GM18520 (cell line): ENCODE data around the gene NAT8.
"Not testable (repeated sequence)": the region's sequence is repeated elsewhere in the genome, so short reads cannot be mapped to it uniquely, and the experiment has no call there.

Experiments
- ATAC-seq: cut with Tn5 transposase; IDR thresholded peaks from one replicate; pipeline ENCODE4 v1.9.1; 2021; ENCODE audit not compliant: unreplicated experiment

The NAT8 gene, protein sequence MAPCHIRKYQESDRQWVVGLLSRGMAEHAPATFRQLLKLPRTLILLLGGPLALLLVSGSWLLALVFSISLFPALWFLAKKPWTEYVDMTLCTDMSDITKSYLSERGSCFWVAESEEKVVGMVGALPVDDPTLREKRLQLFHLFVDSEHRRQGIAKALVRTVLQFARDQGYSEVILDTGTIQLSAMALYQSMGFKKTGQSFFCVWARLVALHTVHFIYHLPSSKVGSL

DNA sequence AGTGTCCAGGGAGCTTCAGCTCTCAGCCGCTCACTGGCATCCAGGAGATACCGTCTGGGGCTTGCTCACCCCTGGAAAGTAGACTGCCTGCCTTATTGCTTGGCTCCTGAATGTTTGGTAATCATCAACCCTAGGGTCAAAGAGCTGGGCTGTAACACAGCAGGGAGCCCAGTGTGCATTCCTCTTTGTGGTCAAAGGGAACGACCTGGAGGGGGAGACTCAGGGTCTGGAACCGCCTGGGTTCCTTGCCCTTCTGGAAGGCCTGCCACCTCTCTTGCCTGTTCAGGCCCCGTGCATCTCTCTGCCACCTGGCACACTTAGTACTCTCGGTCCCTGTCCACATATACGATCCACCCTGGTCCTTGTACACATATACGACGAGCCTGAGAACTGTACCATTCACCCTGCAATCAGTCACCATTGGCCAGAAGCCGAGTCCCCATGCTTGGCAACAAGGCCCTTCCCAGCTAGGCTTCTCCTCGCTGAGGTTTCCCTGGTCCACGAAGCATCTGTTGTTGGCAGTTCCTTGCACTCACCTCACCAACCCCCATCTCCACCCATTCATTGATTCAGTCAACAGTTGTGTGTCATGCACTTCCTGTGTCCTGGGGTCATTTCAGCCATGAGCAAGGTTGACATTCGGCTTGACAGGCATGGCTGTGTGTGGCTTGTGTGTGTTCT, at the start of gene NAT8:
Gene NAT8, minus strand, starts transcription at position 85 of the 681 bp plus-strand sequence. CDS start 794 bp downstream, outside the sequence.
- ATAC-seq: no peak

DNA sequence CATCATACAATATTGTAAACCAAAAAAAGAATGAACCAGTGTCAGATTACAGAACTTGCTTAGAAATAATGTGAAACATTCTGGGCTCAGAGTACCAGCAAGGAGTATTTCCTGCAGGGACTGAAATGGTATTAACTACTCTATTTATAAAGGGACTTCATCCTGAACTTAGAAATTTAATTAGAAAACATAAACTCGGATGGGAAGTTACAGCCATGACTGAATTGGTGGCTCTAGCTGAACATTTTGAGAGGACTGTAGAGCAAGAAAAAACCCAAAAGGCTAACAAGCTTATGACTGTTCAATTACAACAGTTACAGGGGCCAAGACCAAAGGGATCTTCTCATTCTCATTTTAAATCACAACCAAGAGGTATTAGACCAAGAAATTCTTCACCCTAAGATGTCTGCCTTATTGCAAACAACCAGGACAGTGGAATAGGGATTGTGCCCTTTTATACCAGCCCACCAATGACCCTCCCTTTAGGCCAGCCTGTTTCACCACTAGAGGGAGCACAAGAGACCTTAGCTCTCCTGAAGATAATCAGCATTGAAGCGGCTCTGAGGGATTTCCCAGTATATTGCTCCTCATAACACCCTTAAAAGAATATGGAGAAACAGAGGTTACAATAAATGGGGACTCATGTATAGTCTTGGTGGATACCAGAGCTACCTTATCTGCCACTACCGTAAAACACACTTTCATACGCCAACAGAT, 48.3 kb upstream of the NAT8 start:
- ATAC-seq: not testable (repeated sequence)

DNA sequence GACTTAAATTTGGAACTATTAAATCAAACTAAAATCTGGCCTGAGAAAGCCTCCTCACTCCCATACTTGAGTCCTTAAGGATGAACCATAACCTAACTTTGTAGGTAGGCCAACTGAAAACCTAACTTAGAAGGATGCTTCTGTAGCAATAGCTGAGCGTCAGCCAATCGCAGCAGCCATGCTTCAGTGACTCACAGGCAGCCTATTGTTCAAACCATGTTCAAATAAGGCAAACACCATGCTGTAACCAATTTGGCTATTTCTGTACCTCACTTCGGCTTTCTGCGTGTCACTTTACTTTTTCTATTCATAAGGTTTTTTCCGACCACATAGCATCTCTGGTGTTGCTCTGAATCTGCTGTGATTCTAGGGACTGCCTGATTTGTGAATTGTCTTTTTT, 46.3 kb upstream of the NAT8 start:
- ATAC-seq: not testable (repeated sequence)

DNA sequence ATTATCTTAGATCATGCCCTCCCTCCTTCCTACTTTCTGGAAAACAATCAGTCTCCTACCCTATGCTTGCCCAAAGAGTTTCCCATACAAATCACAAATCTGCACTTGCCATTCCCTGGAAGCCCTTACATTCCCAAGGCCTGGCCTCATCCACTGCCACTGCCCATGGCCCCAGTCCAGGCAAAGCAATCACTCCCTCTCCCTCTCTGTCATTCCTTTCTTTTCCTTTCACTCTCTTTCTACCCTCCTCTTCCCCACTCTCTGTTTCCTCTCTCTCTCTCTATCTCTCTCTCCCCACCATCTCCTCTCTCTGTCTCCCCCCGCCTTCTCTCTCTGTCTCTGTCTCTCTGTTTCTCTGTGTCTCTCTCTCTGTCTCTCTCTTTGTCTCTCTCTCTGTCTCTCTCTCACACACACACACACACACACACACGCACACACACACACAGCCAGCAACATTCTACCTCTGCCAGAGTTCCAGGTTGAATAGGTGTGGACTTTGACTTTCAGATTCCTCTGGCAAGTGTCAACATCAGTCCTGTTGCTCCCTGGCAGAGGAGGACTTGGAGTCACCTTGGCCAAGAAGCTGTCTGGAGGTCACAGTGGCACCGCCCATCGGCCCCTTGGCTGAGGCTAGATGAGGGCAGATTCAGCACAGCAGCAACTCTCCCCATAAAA, 43.7 kb upstream of the NAT8 start:
- ATAC-seq: no peak

DNA sequence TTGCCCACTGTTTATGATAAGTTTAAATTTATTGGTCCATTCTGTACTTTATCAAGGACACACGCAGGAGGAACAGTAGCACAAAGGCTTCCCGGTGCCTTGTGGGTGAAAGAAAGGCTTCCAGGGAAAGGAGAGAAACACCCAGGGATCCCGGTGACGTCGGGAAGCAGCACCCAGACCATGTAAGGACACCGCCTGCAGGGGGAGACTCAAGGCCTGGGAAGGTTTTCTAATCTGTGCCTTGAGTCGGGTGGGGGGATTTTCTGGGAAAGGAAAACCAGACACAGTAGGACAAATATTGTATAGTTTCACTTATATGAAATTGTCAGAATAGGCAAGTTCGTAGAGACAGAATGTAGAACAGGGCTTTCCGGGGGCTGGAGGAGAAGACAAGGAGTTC, 42.7 kb upstream of the NAT8 start:
- not testable (repeated sequence) for ATAC-seq

DNA sequence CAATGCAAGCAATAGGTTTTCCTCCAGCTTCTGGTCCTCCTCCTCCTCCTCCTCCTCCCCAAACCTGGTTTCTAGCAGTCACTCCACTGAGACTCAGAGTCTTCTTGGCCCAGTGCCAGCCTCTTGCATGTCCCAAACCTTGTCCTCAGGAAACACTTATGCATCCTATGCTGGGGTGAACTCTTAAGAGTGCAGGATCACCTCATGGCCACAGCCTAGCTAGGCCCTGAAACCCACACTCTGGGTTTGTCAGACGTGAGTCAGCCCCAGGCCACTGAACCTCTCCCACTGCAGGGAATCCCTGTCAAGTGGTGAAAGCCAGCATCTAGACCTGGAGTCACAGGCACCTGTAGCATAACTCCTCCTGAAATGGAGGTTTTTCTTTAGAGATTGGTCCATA, 42.1 kb upstream of the NAT8 start:
- not testable (repeated sequence) for ATAC-seq

DNA sequence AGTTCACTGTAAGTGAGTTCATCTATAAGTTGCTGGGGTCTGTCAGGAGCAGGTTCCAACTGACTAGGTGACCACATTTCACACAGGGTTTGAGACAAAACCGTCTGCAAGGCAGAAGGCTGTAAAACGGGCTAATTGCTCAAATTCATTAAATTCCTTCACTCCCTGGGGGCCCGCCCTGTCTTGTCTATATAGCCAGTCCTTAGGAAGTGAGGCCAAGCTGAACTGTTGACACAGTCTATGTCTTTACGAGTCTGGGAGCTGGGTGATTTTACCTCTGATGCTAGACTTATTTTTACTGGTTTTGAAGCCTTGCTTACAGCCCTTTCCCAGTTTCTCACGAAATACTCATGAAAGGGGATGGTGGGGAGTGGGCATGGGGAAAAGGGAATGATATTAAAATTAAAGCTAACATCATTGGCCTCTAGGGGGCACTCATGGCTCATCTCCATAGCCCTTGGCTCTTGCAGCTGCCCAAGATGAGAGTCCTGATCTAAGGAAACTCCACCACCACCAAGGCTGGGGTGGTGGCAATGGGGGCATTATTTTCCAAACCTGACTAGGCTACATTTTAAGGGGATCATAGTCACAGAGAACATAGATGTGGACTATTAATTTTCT, 37.8 kb upstream of the NAT8 start:
- ATAC-seq: not testable (repeated sequence)

DNA sequence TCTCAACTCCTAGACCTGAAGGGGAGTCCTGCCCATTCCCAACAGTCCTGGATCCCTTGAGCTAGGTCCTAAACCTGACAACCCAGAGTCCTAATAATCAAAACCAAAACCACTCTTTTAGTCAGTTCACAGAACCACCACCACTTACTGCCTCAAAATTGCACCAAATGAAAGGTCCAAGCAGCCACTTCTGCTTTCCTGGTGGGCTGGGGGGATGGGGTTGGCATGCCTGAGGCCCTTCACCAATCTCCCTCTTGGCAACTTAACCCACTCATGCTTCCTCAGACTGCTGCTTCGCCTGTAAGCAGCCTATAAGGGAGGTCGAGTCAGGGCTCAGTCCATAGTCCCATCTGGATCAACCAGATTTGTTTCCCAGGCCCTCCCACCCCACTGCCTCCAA, 37.0 kb upstream of the NAT8 start:
- not testable (repeated sequence) for ATAC-seq

DNA sequence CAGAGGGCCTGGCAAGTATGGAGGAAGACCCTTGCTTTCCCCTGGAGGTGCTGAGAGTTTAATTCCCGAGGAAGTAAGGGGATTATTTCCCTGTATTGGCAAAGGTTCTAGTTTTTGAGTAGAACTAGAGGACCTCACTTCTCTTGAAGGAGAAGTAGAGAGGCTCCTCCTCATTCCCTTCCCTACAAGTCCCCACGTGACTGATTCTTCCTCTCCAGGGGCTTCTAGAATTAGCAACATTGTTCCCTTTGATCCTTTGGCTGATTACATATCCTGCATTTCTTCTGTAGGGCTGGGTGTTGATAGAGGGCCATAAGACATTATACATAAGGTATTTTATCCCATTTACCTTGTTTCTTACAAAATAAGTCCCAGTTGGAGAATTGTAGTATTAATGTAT, 35.8 kb upstream of the NAT8 start:
- ATAC-seq: not testable (repeated sequence)

DNA sequence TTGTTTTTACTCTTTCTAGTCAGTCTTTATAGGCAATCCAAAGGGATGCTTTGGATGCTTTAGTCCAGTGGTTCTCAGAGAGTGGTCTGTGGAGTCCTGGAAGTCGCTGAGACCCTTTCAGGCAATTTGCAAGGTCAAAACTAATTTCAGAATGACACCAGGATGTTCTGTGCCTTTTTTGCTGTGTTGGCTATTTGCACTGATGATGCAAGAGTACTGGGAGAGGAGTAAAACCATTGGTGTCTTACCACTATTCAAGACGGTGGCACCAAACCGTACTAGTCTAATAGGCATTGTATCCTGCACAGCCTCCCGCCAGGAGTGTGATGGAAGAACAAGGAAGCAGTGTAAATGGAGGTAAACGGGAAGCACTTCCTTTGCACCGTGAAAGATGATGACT, 34.0 kb upstream of the NAT8 start:
- ATAC-seq: not testable (repeated sequence)

DNA sequence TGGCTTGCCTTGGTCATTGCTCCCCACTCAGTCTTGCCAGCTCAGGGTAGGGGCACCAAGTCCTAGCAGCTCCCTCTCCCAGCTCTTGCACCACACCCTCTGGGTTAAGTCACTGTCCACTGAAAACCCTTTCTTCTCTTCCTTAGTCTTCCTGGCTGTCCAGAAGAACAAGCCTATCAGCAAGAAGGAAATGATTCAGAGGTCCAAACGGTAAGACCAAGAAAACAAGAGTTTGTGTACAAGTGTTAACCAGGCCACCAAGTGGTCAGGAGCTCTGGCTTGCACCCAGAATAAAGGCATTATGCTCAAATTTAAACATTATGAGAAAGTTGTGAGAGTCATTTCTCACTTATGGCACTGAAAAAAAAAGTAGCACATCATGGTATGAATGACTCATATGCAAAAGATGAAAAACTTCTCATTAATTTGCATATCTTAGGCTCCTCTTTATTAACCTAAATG, 32.5 kb upstream of the NAT8 start:
- not testable (repeated sequence) for ATAC-seq

DNA sequence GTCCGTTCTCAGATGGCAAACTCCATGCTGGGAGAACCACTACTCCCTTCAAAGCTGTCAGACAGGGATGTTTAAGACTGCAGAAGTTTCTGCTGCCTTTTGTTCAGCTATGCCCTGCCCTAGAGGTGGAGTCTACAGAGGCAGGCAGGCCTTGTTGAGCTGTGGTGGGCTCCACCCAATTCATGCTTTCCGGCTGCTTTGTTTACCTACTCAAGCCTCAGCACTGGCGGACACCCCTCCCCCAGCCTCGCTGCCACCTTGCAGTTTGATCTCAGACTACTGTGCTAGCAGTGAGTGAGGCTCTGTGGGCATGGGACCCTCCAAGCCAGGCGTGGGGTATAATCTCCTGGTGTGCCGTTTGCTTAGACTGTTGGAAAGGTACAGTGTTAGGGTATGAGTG, 27.8 kb upstream of the NAT8 start:
- ATAC-seq: not testable (repeated sequence)

DNA sequence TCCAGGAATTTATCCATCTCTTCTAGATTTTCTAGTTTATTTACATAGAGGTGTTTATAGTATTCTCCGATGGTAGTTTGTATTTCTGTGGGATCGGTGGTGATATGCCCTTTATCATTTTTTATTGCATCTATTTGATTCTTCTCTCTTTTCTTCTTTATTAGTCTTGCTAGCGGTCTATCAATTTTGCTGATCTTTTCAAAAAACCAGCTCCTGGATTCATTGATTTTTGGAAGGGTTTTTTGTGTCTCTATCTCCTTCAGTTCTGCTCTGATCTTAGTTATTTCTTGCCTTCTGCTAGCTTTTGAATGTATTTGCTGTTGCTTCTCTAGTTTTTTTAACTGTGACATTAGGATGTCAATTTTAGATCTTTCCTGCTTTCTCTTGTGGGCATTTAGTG, 25.0 kb upstream of the NAT8 start:
- ATAC-seq: not testable (repeated sequence)

DNA sequence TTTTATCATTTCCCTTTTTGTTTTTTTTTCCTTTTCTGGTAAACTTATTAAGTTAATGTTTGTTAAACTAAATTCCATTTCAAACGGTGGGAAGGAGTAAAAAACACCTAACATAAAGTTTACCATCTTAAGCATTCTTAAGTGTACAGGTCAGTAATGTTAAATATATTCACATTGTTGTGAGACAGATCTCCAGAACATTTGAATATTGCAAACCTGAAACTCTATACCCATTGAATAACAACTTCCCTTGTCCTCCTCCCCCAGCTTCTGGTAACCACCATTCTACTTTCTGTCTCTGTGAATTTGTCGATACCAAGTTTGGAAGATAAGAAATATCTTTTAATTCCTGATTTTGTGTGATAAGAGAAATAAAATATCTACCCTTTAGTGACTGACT, 12.0 kb upstream of the NAT8 start:
- no peak for ATAC-seq

DNA sequence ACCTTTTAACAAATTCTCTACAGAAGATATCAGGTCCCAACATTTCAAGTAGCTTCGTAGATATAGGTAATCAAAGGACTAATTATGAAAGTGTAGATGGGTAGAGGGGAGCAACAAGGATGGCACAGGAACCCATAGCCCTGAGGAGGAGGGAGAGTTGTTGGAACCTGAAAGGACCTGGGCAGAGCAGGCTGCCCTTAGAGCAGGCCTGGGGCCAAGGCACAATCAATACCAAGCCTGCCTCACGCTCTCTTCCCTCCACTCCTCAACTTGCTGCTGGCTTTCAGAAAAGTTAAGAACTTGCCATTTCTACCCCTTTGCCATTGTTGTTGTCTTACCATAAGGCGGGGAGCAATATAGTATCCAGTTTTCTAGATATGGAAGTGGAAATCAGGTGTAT, 10.1 kb upstream of the NAT8 start:
- ATAC-seq: no peak

DNA sequence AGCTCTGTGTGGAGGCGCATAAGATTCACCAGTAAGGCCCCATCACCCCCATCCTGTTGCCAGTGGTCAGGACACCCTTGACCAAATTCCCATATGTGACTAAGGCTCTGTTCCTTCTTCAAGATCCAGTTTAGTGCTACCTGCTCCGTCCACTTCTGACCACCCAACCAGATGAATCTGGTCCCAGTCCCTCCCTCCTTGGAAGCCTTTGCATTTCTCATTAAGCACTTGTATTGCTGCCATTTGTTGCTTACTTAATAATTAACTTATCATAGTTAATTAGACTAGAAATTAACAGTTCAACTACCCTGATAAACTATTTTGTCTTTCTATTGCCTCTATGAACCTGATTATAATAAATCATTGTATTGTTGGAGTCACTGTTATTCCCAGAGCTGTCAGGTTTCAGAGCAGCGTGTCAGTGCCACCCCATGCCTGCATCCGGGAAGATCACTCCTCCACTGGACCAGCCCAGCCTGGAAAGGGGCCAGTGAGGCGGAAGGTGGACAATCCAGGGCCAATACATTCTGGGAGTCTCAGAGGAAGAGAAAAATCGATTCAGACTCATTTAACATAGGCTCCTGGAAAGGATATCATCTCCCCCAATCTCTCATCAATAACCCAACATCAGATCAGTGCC, 9.5 kb upstream of the NAT8 start:
- ATAC-seq: no peak

DNA sequence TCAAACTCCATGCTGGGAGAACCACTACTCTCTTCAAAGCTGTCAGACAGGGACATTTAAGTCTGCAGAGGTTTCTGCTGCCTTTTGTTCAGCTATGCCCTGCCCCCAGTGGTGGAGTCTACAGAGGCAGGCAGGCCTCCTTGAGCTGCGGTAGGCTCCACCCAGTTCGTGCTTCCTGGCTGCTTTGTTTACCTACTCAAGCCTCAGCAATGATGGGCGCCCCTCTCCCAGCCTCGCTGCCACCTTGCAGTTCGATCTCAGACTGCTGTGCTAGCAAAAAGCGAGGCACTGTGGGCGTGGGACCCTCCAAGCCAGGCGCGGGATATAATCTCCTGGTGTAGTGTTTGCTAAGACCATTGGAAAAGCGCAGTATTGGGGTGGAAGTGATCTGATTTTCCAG, 5.5 kb upstream of the NAT8 start:
- not testable (repeated sequence) for ATAC-seq

DNA sequence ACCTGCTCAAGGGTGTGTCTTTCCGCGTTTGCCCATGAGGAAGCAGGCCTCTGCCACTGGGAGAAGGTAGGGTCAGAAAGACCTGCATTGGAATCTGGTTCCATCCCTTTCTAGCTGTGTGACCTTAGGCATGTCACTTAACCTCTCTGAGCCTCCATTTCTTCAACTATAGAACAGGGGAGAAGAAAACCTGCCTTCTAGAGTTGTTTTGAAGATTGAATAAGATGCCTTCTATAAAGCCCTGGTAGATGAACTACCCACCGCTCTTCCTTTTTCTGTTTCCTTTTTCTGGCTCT, 507 bp downstream of the NAT8 start:
- no peak for ATAC-seq

DNA sequence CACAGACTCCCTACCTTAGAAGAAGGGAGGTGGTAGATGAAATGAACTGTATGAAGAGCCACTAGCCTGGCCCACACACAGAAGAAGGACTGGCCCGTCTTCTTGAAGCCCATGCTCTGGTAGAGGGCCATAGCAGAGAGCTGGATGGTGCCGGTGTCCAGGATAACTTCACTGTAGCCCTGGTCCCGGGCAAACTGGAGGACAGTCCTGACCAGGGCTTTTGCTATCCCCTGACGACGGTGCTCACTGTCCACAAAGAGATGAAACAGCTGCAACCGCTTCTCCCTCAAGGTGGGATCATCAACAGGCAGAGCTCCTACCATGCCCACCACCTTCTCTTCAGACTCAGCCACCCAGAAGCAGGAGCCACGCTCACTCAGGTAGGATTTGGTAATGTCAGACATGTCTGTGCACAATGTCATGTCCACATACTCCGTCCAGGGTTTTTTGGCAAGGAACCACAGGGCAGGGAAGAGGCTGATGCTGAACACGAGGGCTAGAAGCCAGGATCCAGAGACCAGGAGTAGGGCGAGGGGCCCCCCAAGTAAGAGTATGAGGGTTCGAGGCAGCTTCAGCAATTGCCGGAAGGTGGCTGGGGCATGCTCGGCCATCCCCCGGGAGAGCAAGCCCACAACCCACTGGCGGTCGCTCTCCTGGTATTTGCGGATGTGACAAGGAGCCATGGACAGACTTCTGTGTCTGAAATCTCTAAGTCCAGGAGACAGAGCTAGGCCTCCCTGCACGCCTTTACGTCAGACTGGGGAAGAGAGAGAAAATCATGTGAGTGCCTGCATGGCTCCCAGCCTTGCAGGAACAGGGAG, 1.1 kb downstream of the NAT8 start:
- no peak for ATAC-seq

DNA sequence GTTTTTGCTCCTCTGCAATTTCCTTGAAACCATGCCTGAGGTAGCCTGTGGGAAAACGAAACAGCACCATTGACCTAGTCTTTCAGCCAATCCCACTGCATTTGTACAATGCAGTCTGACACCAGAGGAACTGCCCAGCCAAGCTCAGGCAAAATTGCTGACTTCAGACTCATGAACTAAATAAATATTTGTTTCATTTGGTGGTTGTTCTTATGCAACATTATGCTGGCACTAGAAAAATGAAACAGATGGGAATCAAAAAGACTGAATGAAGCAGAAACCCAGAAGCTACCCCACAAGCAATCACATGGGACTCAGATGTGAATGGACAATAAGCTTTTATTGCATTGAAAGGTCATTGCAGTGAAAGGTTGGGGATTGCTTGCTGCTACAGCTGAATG, 1.7 kb downstream of the NAT8 start:
- no peak for ATAC-seq
